Vagina (tissue), 2 donors: ENCODE data around the gene COQ7. TPM values are rescaled to one million over a fixed set of nuclear protein-coding genes. Genes with fewer than 3 reads are reported as not detected.

Source experiments
- DNase-seq, 2 donors: peaks; one replicate each; pipeline ENCODE4 v3.0.0-alpha.2; 2017; ENCODE audit errors: extremely low spot score in 2 of 2
- H3K27ac ChIP-seq: fragments of 200-600 bp; sonication (generic); one replicate; pipeline ENCODE4 v1.5.1; 2019
- H3K27me3 ChIP-seq: fragments of 200-600 bp; sonication (generic); one replicate; pipeline ENCODE4 v1.5.1; 2019
- H3K36me3 ChIP-seq, 2 donors: fragments of 200-600 bp; sonication (generic); one replicate each; pipeline ENCODE4 v1.5.1; 2017 to 2019
- H3K4me1 ChIP-seq: fragments of 200-600 bp; sonication (generic); one replicate; pipeline ENCODE4 v1.5.1; 2019
- H3K4me3 ChIP-seq, 2 donors: fragments of 200-600 bp; sonication (generic); 1 replicate in 1 of 2; 2 replicates in 1 of 2; pipeline ENCODE4 v1.5.1; 2016 to 2019
- H3K9me3 ChIP-seq: fragments of 200-600 bp; sonication (generic); one replicate; pipeline ENCODE4 v1.5.1; 2019
- CTCF ChIP-seq, 3 experiments: fragments of 450-650 bp in 2 of 3; fragments of 200-600 bp in 1 of 3; sonication (generic) in 1 of 3; IDR thresholded peaks; one replicate each; pipeline ENCODE4 v1.5.1; 2017 to 2019; ENCODE audit warnings: antibody characterized with exemption in 3 of 3, mild to moderate bottlenecking in 2 of 3, moderate library complexity in 2 of 3
- POLR2A ChIP-seq, 2 donors: fragments of 450-650 bp; IDR thresholded peaks; one replicate each; pipeline ENCODE4 v1.6.1; 2017; ENCODE audit warnings: antibody characterized with exemption in 2 of 2, mild to moderate bottlenecking in 2 of 2, moderate library complexity in 2 of 2
- POLR2AphosphoS5 ChIP-seq, 2 donors: sonication (generic); formaldehyde crosslinking; IDR thresholded peaks; one replicate each; pipeline ENCODE4 v1.9.0; 2017; ENCODE audit warnings: antibody characterized with exemption in 2 of 2, mild to moderate bottlenecking in 2 of 2, low read depth in 1 of 2; ENCODE audit not compliant: insufficient read depth in 1 of 2
- intact Hi-C: fragments of 100-400 bp; cut with DNase I; formaldehyde crosslinking; loops from one replicate; pipeline ENCODE4 v1.15.1; 2023
- total RNA-seq: library from RNA; depleted of rRNA; stranded (reverse); fragments of >200 nt; gene quantifications from one replicate; pipeline ENCODE4 v1.2.3, GENCODE V29; 2016

COQ7 gene
- total RNA-seq, 1 donor from 2014 or later = 15.5 TPM

- Histone ChIP-seq H3K27me3 (no peaks in the 10 kb centered on the region), H3K36me3 (peaks cover 0 to 23% of the 10 kb centered on the region in 2 donors), H3K27ac (no peak overlapping the region), H3K4me3 (no peak overlapping the region), H3K4me1 (peaks cover 11% of the 10 kb centered on the region), H3K9me3 (no peaks in the 10 kb centered on the region)
- intact Hi-C loops = loop anchor here (10.0 kb wide), 1 partner anchor 89 kb away; the partner anchor contains the start of gene TMC7
- TF ChIP-seq POLR2A (IDR thresholded peaks at IDR 0.05) (no peak), POLR2AphosphoS5 (IDR thresholded peaks at IDR 0.05; ENCODE audit: insufficient read depth in 1 of 2, low read depth in 1 of 2) (no peak), CTCF (IDR thresholded peaks at IDR 0.05) (no peak)
- DNase-seq = no peak
Observed at GRCh38 chr16:19073344-19073743, 5.9 kb downstream of the COQ7 start.

GRCh38 chr16:19073863-19074262, 6.4 kb downstream of the COQ7 start:
- TF ChIP-seq POLR2A (IDR thresholded peaks at IDR 0.05) (no peak), POLR2AphosphoS5 (IDR thresholded peaks at IDR 0.05; ENCODE audit: insufficient read depth in 1 of 2, low read depth in 1 of 2) (no peak), CTCF (IDR thresholded peaks at IDR 0.05) (no peak)
- Histone ChIP-seq H3K4me3 (no peak overlapping the region), H3K27me3 (no peaks in the 10 kb centered on the region), H3K36me3 (peaks cover 0 to 28% of the 10 kb centered on the region in 2 donors), H3K9me3 (no peaks in the 10 kb centered on the region), H3K4me1 (peaks cover 6% of the 10 kb centered on the region), H3K27ac (no peak overlapping the region)
- no peak for DNase-seq
- intact Hi-C loops = loop anchor here (10.0 kb wide), 1 partner anchor 89 kb away; the partner anchor contains the start of gene TMC7

DNA sequence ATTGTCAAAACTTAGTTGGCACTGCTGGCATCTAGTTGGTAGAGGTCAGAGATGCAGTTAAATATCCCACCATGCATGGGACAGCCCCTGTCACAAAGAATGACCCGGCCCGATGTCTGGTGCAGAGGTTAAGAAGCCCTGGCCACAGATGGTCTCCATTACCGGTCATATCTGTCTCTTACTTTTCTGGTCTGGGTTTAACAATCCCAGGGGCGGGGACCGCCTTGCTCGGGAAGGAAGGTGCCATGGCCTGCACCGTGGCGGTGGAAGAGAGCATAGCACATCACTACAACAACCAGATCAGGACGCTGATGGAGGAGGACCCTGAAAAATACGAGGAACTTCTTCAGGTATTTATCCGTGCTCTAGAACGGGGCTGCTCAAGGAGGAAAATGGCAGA, 8.1 kb downstream of the COQ7 start:
- intact Hi-C loops = loop anchor here (10.0 kb wide), 1 partner anchor 91 kb away; the partner anchor contains the start of gene TMC7
- Histone ChIP-seq H3K4me3 (no peak overlapping the region), H3K36me3 (peaks cover 0 to 32% of the 10 kb centered on the region in 2 donors), H3K27ac (no peak overlapping the region), H3K27me3 (no peaks in the 10 kb centered on the region), H3K9me3 (no peaks in the 10 kb centered on the region), H3K4me1 (no peaks in the 10 kb centered on the region)
- no peak for TF ChIP-seq CTCF (IDR thresholded peaks at IDR 0.05)
- TF ChIP-seq POLR2AphosphoS5 (IDR thresholded peaks at IDR 0.05; ENCODE audit: insufficient read depth in 1 of 2, low read depth in 1 of 2) = no peak
- TF ChIP-seq POLR2A (IDR thresholded peaks at IDR 0.05) = no peak
- DNase-seq = no peak

DNA sequence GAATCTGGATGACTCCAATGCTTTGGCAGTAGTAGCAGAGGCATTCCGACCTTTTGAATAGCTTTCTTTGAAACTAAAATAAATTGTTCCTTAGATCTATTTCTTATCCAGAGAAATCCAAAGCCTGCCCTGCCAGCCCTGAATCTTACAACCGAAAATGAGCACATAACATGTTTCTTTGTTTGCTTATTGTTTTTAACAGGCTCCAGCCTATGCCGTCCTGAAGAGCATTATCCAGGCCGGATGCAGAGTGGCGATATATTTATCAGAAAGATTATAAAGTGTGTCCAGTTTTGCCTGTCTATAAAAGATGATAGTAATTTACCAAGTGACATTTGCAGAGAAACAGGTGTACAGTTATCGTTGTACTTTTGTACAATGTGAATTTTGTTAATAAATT, 10.5 kb downstream of the COQ7 start:
- no peak overlapping the region for H3K4me3 ChIP-seq
- no peak for DNase-seq
- no peaks in the 10 kb centered on the region for H3K27me3 ChIP-seq
- no peaks in the 10 kb centered on the region for H3K4me1 ChIP-seq
- intact Hi-C loops = loop anchor here (10.0 kb wide), 1 partner anchor 93 kb away; the partner anchor contains the start of gene TMC7
- TF ChIP-seq POLR2A (IDR thresholded peaks at IDR 0.05) (no peak), CTCF (IDR thresholded peaks at IDR 0.05) (no peak), POLR2AphosphoS5 (IDR thresholded peaks at IDR 0.05; ENCODE audit: insufficient read depth in 1 of 2, low read depth in 1 of 2) (no peak)
- H3K27ac ChIP-seq = no peak overlapping the region
- H3K9me3 ChIP-seq = no peaks in the 10 kb centered on the region
- peaks cover 0 to 27% of the 10 kb centered on the region in 2 donors for H3K36me3 ChIP-seq

- TF ChIP-seq POLR2AphosphoS5 (IDR thresholded peaks at IDR 0.05; ENCODE audit: insufficient read depth in 1 of 2, low read depth in 1 of 2) (no peak), CTCF (IDR thresholded peaks at IDR 0.05) (no peak), POLR2A (IDR thresholded peaks at IDR 0.05) (no peak)
- peaks cover 14% of the 10 kb centered on the region for H3K4me1 ChIP-seq
- no peak for DNase-seq
- no peaks in the 10 kb centered on the region for H3K9me3 ChIP-seq
- intact Hi-C loops = loop anchor here (10.0 kb wide), 2 partner anchors 101 to 421 kb away; no protein-coding TSS in a partner anchor
- H3K36me3 ChIP-seq = peaks cover 0 to 6% of the 10 kb centered on the region in 2 donors
- no peak overlapping the region for H3K27ac ChIP-seq
- H3K4me3 ChIP-seq = no peak overlapping the region
- no peaks in the 10 kb centered on the region for H3K27me3 ChIP-seq
Observed at GRCh38 chr16:19083670-19084069, 16.3 kb downstream of the COQ7 start.
